Neural cell (in vitro differentiated cells): ENCODE measurements around the gene DEPDC5.

Experiments
- CTCF ChIP-seq: fragments of 450-650 bp; IDR thresholded peaks from 2 replicates; pipeline ENCODE4 v1.5.1; 2014; ENCODE audit warnings: antibody characterized with exemption, mild to moderate bottlenecking, moderate library complexity; ENCODE audit not compliant: poor library complexity, severe bottlenecking
- EZH2 ChIP-seq: fragments of 200-600, 300-800 bp; shearing (Covaris generic), sonication (generic); IDR thresholded peaks from 2 replicates; pipeline ENCODE4 v1.6.1; 2014; ENCODE audit warnings: antibody characterized with exemption, low read length, borderline replicate concordance, mild to moderate bottlenecking; ENCODE audit not compliant: insufficient read depth, poor library complexity, severe bottlenecking
- SMC3 ChIP-seq: fragments of 450-650 bp; conservative IDR thresholded peaks from 2 replicates; pipeline ENCODE4 v1.6.1; 2014; ENCODE audit warnings: antibody characterized with exemption, mild to moderate bottlenecking, moderate library complexity; ENCODE audit not compliant: poor library complexity
- TAF1 ChIP-seq: IDR thresholded peaks from 2 replicates; pipeline ENCODE4 v1.6.1; 2012; ENCODE audit warnings: low read depth
- TF ChIP-seq, protein P1 (sequence below): IDR thresholded peaks from 2 replicates; pipeline ENCODE4 v1.6.1; 2012; ENCODE audit warnings: borderline replicate concordance

GRCh38 chr22:31850135-31850534, 96.3 kb downstream of the DEPDC5 start:
- no peak for TF ChIP-seq TAF1
- TF ChIP-seq CTCF: no peak
- TF ChIP-seq SMC3: no peak
- TF ChIP-seq, protein P1, sequence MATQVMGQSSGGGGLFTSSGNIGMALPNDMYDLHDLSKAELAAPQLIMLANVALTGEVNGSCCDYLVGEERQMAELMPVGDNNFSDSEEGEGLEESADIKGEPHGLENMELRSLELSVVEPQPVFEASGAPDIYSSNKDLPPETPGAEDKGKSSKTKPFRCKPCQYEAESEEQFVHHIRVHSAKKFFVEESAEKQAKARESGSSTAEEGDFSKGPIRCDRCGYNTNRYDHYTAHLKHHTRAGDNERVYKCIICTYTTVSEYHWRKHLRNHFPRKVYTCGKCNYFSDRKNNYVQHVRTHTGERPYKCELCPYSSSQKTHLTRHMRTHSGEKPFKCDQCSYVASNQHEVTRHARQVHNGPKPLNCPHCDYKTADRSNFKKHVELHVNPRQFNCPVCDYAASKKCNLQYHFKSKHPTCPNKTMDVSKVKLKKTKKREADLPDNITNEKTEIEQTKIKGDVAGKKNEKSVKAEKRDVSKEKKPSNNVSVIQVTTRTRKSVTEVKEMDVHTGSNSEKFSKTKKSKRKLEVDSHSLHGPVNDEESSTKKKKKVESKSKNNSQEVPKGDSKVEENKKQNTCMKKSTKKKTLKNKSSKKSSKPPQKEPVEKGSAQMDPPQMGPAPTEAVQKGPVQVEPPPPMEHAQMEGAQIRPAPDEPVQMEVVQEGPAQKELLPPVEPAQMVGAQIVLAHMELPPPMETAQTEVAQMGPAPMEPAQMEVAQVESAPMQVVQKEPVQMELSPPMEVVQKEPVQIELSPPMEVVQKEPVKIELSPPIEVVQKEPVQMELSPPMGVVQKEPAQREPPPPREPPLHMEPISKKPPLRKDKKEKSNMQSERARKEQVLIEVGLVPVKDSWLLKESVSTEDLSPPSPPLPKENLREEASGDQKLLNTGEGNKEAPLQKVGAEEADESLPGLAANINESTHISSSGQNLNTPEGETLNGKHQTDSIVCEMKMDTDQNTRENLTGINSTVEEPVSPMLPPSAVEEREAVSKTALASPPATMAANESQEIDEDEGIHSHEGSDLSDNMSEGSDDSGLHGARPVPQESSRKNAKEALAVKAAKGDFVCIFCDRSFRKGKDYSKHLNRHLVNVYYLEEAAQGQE: no peak
- TF ChIP-seq EZH2: no peak
